Psoas muscle (tissue), 8 donors: ENCODE measurements around the gene DELE1. TPM values are rescaled to one million over a fixed set of nuclear protein-coding genes. Genes with fewer than 3 reads are reported as not detected.

Experiments used
- ATAC-seq, 4 donors: fragments of 200-7000 bp; cut with Tn5 transposase; one replicate each; pipeline ENCODE4 v1.9.1; 2020; ENCODE audit warnings: moderate library complexity in 3 of 4, mild to moderate bottlenecking in 2 of 4
- DNase-seq, 2 donors: peaks; one replicate each; pipeline ENCODE4 v3.0.0-alpha.2; 2020
- H3K27ac ChIP-seq: fragments of 200-600 bp; one replicate; pipeline ENCODE4 v1.8.0; 2022
- H3K27me3 ChIP-seq, 3 donors: fragments of 200-600 bp in 1 of 3; one replicate each; pipeline versions ENCODE4 v1.6.1 to v1.8.0; 2013 to 2022; ENCODE audit warnings: low read length in 2 of 3, mild to moderate bottlenecking in 2 of 3, moderate library complexity in 1 of 3; ENCODE audit not compliant: insufficient read depth in 3 of 3
- H3K36me3 ChIP-seq, 2 donors: fragments of 200-600 bp in 1 of 2; one replicate each; pipeline versions ENCODE4 v1.6.1 to v1.8.0; 2013 to 2022; ENCODE audit warnings: low read depth in 1 of 2, mild to moderate bottlenecking in 1 of 2, moderate library complexity in 1 of 2; ENCODE audit not compliant: insufficient read depth in 1 of 2
- H3K4me1 ChIP-seq: fragments of 200-600 bp; one replicate; pipeline ENCODE4 v1.8.0; 2022
- H3K4me3 ChIP-seq: fragments of 200-600 bp; one replicate; pipeline ENCODE4 v1.8.0; 2022; ENCODE audit warnings: mild to moderate bottlenecking
- H3K9me3 ChIP-seq: fragments of 200-600 bp; one replicate; pipeline ENCODE4 v1.8.0; 2022
- WGBS, 3 donors: extraction: QIAGEN DNeasy Blood & Tissue Kit; methylation state at CpG; one replicate each; pipeline versions ENCODE4 v1.1.6 to v1.1.7; 2013; 5-methylcytosine and 5-hydroxymethylcytosine counted together
- intact Hi-C, 2 donors: fragments of 100-400 bp; cut with DNase I; formaldehyde crosslinking; loops; one replicate each; pipeline versions ENCODE4 v1.11.0 to v1.14.2; 2022
- polyA plus RNA-seq, 3 donors: library from polyadenylated mRNA; stranded (reverse); fragments of 200-250 nt; gene quantifications; one replicate each; pipeline ENCODE4 v1.2.3, GENCODE V29; 2013
- total RNA-seq, 4 donors: library from RNA; stranded (reverse); fragmentation: NEBNext Ultra II Directional in 2 of 4; extraction: Animal tissue kit (Norgen Biotek cat#: 25700) in 2 of 4; gene quantifications; one replicate each; pipeline versions ENCODE4 v1.2.1 to v1.2.4, GENCODE V29; 2021 to 2023
- TF ChIP-seq, protein P1 (sequence below): fragments of 200-600 bp; IDR thresholded peaks from one replicate; pipeline ENCODE4 v1.8.0; 2022; ENCODE audit warnings: antibody characterized with exemption
- donor health status: healthy with polysubstance abuse.
- donor health status: DM: no; HTN: no; CAD: no; lungs with moderate emphysema.
- donor health status: Bipolar disorder and iron deficiency.
- donor health status: healthy.
- donor health status: DM: yes; HTN: yes; CAD: no.
- donor health status: DM: no; HTN: no; CAD: no.
- donor health status: DM: no; HTN: no; CAD: no.
- donor health status: DM: yes; HTN: yes; CAD: no.

The DELE1 gene
- total and polyA plus RNA-seq, 7 donors, result 23.1 to 65.5 (median 40.5) TPM

DNA sequence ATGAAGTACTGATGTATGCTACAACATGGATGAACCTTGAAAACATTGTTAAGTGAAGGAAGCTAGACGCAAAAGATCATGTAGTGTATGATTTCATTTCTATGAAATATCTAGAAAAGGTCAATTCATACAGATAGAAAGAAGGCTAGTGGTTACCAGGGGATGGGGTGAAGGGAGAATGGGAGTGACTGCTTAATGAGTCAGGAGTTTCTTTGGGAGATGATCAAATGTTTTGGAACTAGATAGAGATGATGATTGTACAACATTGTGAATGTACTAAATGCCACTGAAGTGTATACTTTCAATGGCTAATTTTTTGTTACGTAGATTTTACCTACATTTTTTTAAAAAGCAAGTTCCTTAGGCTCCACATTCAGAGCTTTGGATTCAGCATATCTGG, 14.9 kb upstream of the DELE1 start:
- 83 to 88% (median 87%) methylated on average over 2 of the region's 2 CpGs for WGBS, 3 donors

DNA sequence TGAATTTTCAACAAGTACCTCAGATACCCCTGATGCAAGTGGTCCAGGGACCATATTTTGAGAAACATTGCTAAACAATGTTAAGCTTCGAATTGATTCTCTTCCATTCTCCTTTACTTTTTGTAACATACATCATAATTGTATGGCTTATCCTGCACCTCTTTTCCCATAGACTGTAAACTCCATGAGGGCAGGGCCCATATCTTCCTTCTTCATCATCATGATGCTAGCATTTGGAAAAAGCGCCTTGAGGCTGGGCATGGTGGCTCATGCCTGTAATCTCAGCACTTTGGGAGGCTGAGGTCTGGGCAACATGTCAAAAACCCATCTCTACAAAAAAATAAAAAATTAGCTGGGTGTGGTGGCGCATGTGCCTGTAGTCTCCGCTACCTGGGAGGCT, 14.5 kb upstream of the DELE1 start:
- peaks cover 3% of the 10 kb centered on the region for H3K4me1 ChIP-seq
- TF ChIP-seq, protein P1, sequence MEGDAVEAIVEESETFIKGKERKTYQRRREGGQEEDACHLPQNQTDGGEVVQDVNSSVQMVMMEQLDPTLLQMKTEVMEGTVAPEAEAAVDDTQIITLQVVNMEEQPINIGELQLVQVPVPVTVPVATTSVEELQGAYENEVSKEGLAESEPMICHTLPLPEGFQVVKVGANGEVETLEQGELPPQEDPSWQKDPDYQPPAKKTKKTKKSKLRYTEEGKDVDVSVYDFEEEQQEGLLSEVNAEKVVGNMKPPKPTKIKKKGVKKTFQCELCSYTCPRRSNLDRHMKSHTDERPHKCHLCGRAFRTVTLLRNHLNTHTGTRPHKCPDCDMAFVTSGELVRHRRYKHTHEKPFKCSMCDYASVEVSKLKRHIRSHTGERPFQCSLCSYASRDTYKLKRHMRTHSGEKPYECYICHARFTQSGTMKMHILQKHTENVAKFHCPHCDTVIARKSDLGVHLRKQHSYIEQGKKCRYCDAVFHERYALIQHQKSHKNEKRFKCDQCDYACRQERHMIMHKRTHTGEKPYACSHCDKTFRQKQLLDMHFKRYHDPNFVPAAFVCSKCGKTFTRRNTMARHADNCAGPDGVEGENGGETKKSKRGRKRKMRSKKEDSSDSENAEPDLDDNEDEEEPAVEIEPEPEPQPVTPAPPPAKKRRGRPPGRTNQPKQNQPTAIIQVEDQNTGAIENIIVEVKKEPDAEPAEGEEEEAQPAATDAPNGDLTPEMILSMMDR, result no peak
- DNase-seq (no peak), ATAC-seq (no peak)
- H3K27ac ChIP-seq, result no peak overlapping the region
- H3K9me3 ChIP-seq, result no peaks in the 10 kb centered on the region
- H3K36me3 ChIP-seq, result no peaks in the 10 kb centered on the region
- WGBS, 3 donors, result 84 to 98% (median 96%) methylated on average over 4 of the region's 4 CpGs
- H3K4me3 ChIP-seq, result no peak overlapping the region
- intact Hi-C loops, result no loop called here
- peaks cover 0 to 16% (median 0%) of the 10 kb centered on the region in 3 donors for H3K27me3 ChIP-seq

More for the DNA sequence above, 14.9 kb upstream of the DELE1 start:
- DNase-seq (no peak), ATAC-seq (no peak)
- TF ChIP-seq, protein P1, result no peak
- H3K4me1 ChIP-seq, result no peaks in the 10 kb centered on the region
- intact Hi-C loops, result no loop called here
- no peak overlapping the region for H3K27ac ChIP-seq
- H3K9me3 ChIP-seq, result no peaks in the 10 kb centered on the region
- H3K27me3 ChIP-seq, result peaks cover 0 to 12% (median 0%) of the 10 kb centered on the region in 3 donors
- H3K36me3 ChIP-seq, result no peaks in the 10 kb centered on the region
- no peak overlapping the region for H3K4me3 ChIP-seq

DNA sequence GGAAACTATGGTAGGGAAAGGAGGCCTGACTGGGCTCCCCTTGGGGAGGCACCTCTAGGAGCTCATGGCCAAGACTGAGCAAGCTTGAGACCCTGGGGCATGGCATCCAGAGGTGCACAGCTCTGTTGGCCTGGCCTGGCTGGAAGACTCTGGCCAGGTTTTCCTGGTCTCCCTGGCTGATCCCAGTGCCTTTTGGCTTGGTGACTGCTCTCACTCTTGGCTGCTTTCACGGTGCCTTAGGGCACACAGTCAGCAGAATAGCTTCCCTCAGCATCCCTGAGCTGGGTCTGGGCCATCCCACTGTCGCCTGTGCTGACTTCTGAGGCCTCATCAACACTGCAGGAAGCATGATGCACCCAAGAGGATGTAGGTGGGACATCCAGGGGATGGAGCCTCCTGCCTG, 13.4 kb upstream of the DELE1 start:
- no peaks in the 10 kb centered on the region for H3K9me3 ChIP-seq
- H3K4me3 ChIP-seq, result no peak overlapping the region
- no peak overlapping the region for H3K27ac ChIP-seq
- ATAC-seq (no peak), DNase-seq (no peak)
- no peaks in the 10 kb centered on the region for H3K36me3 ChIP-seq
- TF ChIP-seq, protein P1, result no peak
- WGBS, 3 donors, result 33 to 48% (median 38%) methylated on average over 2 of the region's 2 CpGs
- H3K27me3 ChIP-seq, result peaks cover 0 to 19% (median 0%) of the 10 kb centered on the region in 3 donors
- H3K4me1 ChIP-seq, result peaks cover 4% of the 10 kb centered on the region
- intact Hi-C loops, result no loop called here

DNA sequence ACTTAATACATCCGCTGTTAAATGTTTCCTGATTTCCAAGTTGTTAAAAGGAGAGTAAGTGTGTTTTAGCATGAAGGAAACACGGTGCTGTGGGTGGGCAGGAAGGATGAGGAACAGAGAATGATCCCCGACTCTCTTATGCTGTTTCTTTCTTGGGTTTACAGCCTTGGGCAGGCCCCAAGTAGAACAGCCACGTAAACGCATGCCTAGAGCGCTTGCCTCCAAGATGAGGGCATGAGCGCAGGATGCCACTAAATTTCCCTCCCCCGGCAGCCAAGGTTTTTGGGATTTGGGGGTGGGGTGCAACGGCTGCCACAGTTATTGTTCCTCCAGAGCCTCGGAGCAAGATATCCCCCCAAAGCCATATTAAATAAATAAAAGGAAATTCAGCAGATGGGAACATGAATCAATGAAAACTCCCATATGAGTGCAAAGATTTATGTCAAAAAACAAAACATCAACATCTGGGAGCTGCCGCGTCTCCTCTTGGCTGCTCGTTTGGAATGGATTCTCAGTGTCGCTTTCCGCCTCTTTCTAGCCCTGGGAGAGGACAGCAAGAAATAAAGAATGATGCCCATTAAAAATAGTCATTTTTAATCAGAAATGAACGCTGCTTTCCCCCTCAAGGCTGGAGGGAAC, 10.0 kb upstream of the DELE1 start:
- intact Hi-C loops, result no loop called here
- ATAC-seq, result peak in 1 of 4 donors; percentile 10

More for the DNA sequence above, 10.0 kb upstream of the DELE1 start:
- Histone ChIP-seq H3K4me1 (peaks cover 4% of the 10 kb centered on the region), H3K27me3 (peaks cover 0 to 19% (median 0%) of the 10 kb centered on the region in 3 donors), H3K4me3 (peak overlapping the region; percentile 56), H3K27ac (no peak overlapping the region), H3K9me3 (no peaks in the 10 kb centered on the region), H3K36me3 (no peaks in the 10 kb centered on the region)
- WGBS, 3 donors, result 19 to 21% (median 19%) methylated on average over 16 of the region's 16 CpGs
- TF ChIP-seq, protein P1, result no peak
- DNase-seq, result no peak
